HepG2 (cell line): ENCODE data around the gene CYP17A1. TPM values are rescaled to one million over a fixed set of nuclear protein-coding genes. Genes with fewer than 3 reads are reported as not detected.

Experiments used
- CREB1 ChIP-seq, 2 experiments: fragments of 450-650 bp in 1 of 2; IDR thresholded peaks; 2 replicates each; pipeline ENCODE4 v1.6.1; 2016 to 2017; ENCODE audit warnings: control low read depth in 1 of 2, mild to moderate bottlenecking in 1 of 2, missing compliant biosample characterization in 1 of 2, missing genetic modification characterization in 1 of 2
- DRAP1 ChIP-seq: IDR thresholded peaks from 2 replicates; pipeline ENCODE4 v1.6.1; 2016; ENCODE audit warnings: missing genetic modification reagents, missing compliant biosample characterization
- ELF3 ChIP-seq: IDR thresholded peaks from 2 replicates; pipeline ENCODE4 v1.6.1; 2016; ENCODE audit warnings: missing genetic modification reagents, missing compliant biosample characterization
- GFI1 ChIP-seq: sonication (generic); formaldehyde crosslinking; IDR thresholded peaks from 2 replicates; pipeline ENCODE4 v1.5.0; 2020; ENCODE audit warnings: missing genetic modification reagents, mild to moderate bottlenecking, borderline replicate concordance
- HNRNPLL ChIP-seq: fragments of 200-400 bp; formaldehyde crosslinking; IDR thresholded peaks from 2 replicates; pipeline ENCODE4 v1.6.1; 2017; ENCODE audit warnings: mild to moderate bottlenecking, low read depth, low read length; ENCODE audit not compliant: poor library complexity, severe bottlenecking
- IRF2 ChIP-seq: IDR thresholded peaks from 2 replicates; pipeline ENCODE4 v1.6.1; 2018; ENCODE audit warnings: missing genetic modification reagents, missing compliant biosample characterization
- MTF2 ChIP-seq: sonication (generic); formaldehyde crosslinking; IDR thresholded peaks from 2 replicates; pipeline ENCODE4 v1.5.0; 2020; ENCODE audit warnings: missing genetic modification reagents, borderline replicate concordance
- NCOA2 ChIP-seq: sonication (generic); formaldehyde crosslinking; IDR thresholded peaks from 2 replicates; pipeline ENCODE4 v1.8.0; 2022; ENCODE audit warnings: inconsistent platforms
- NFE2L2 ChIP-seq: fragments of 150-350 bp; IDR thresholded peaks from 2 replicates; pipeline ENCODE4 v1.6.1; 2014; ENCODE audit warnings: low read length
- NRL ChIP-seq: sonication (generic); formaldehyde crosslinking; IDR thresholded peaks from 2 replicates; pipeline ENCODE4 v1.5.0; 2020; ENCODE audit warnings: missing genetic modification reagents, mild to moderate bottlenecking, moderate library complexity, borderline replicate concordance
- PHF20 ChIP-seq: sonication (generic); formaldehyde crosslinking; IDR thresholded peaks from 2 replicates; pipeline ENCODE4 v1.5.0; 2020; ENCODE audit warnings: mild to moderate bottlenecking, missing genetic modification reagents
- SRSF9 ChIP-seq: fragments of 200-400 bp; formaldehyde crosslinking; IDR thresholded peaks from 2 replicates; pipeline ENCODE4 v1.6.1; 2018; ENCODE audit warnings: borderline replicate concordance, mild to moderate bottlenecking, low read depth, low read length; ENCODE audit not compliant: insufficient read depth, poor library complexity, severe bottlenecking
- TRIM24 ChIP-seq: sonication (generic); formaldehyde crosslinking; IDR thresholded peaks from 2 replicates; pipeline ENCODE4 v1.8.0; 2022; ENCODE audit warnings: mild to moderate bottlenecking, missing genetic modification reagents
- ZMYM4 ChIP-seq: sonication (generic); formaldehyde crosslinking; IDR thresholded peaks from 2 replicates; pipeline ENCODE4 v1.8.1; 2023; ENCODE audit warnings: mild to moderate bottlenecking, missing genetic modification reagents
- ZNF562 ChIP-seq: sonication (generic); formaldehyde crosslinking; IDR thresholded peaks from 2 replicates; pipeline ENCODE4 v1.8.0; 2022; ENCODE audit warnings: missing genetic modification reagents, borderline replicate concordance
- ZNF605 ChIP-seq: sonication (generic); formaldehyde crosslinking; IDR thresholded peaks from 2 replicates; pipeline ENCODE4 v1.8.0; 2022; ENCODE audit warnings: mild to moderate bottlenecking, missing genetic modification reagents
- ZNF761 ChIP-seq: sonication (generic); formaldehyde crosslinking; conservative IDR thresholded peaks from 2 replicates; pipeline ENCODE4 v1.4.0; 2020; ENCODE audit warnings: mild to moderate bottlenecking, missing genetic modification reagents
- polyA plus RNA-seq, 8 experiments: library from polyadenylated mRNA; depleted of rRNA in 3 of 8; stranded (reverse) in 7 of 8; unstranded in 1 of 8; fragments of >200 nt; fragmentation: Illumina TruSeq in 4 of 8; extraction: Trizol in 4 of 8; gene quantifications; 2 replicates each; pipeline versions ENCODE4 v1.2.1 to v1.2.3, GENCODE V29; 2011 to 2016; ENCODE audit warnings: low read depth in 4 of 8, missing spikeins in 1 of 8, mixed read lengths in 1 of 8; ENCODE audit not compliant: insufficient read depth in 1 of 8
- total RNA-seq, 5 experiments: library from RNA; depleted of rRNA; stranded (reverse); fragments of >200 nt; fragmentation: Illumina TruSeq; extraction: Trizol; gene quantifications; 2 replicates each; pipeline ENCODE4 v1.2.3, GENCODE V29; 2016; ENCODE audit warnings: low read depth in 1 of 5
- TF ChIP-seq, protein P1 (sequence below): sonication (generic); formaldehyde crosslinking; IDR thresholded peaks from 2 replicates; pipeline ENCODE4 v1.9.0; 2022; ENCODE audit warnings: missing genetic modification reagents, mild to moderate bottlenecking, borderline replicate concordance
- TF ChIP-seq, protein P2 (sequence below): sonication (generic); formaldehyde crosslinking; IDR thresholded peaks from 2 replicates; pipeline ENCODE4 v1.5.1; 2020; ENCODE audit warnings: mild to moderate bottlenecking, missing genetic modification reagents, borderline replicate concordance
- TF ChIP-seq, protein P3 (sequence below): sonication (generic); formaldehyde crosslinking; IDR thresholded peaks from 2 replicates; pipeline ENCODE4 v1.5.0; 2020; ENCODE audit warnings: missing genetic modification reagents

CYP17A1 gene
- total and polyA plus RNA-seq, 2 of the 13 experiments (the other 11 are each of a cell fraction or from before 2014, with no cell fraction given): 0.13 to 1.1 TPM

DNA sequence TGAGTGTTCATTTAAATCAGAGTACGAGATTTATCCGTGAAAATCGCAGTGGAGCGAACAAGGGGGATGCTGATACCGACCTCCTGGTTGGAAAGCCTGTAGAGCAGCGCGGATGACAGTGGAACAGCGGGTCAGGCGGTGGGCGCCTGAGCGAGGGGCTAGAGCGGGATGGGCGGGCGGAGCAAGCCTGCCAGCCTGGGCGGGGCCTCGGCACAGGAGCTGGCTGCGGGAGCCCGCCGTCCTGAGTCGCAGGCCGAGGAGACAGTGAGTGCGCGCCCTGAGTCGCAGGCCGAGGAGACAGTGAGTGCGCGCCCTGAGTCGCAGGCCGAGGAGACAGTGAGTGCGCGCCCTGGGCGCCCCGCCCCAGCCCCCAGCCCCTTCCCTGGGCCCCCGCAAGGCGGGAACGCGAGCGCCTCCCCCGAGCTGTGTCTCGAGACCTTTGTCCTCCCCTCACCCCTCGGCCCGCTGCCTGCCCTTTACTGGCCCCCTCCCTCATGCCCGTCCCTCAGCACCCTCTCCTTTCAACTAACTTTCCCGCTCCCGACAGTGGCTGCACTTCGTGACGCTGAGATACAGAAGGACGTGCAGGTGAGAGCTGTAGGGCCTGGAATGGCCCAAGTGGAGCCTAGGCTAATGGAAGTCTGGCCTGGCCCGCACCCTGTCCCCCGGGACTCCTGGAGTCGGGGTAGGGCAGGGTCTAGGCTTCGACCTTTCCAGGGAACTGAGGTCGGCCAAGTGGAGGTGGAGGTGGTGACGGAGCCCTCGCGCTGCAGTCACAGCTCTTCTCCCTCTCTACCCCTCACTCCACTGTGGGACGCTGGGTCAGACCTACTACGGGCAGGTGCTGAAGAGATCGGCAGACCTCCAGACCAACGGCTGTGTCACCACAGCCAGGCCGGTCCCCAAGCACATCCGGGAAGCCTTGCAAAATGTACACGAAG is 32.3 kb upstream of the CYP17A1 start, which contains the start of gene AS3MT (continued):
- TF ChIP-seq NCOA2 (CRISPR knock-in tag) (no peak), IRF2 (CRISPR knock-in tag) (0 out of 2 replicates have a peak, but pooled peaks have one; percentile 13), SRSF9 (no peak), MTF2 (CRISPR knock-in tag) (no peak), NRL (CRISPR knock-in tag) (no peak; the same call in 1 of the 2 replicates), ZNF605 (CRISPR knock-in tag) (peak; percentile 49; the same call in 1 of the 2 replicates), DRAP1 (CRISPR knock-in tag) (no peak), CREB1 (IDR thresholded peaks at IDR 0.05) (no peak), CREB1 (CRISPR knock-in tag; IDR thresholded peaks at IDR 0.05) (no peak), HNRNPLL (peak; percentile 51), NFE2L2 (no peak), GFI1 (CRISPR knock-in tag) (peak; percentile 45; the same call in 1 of the 2 replicates), ZMYM4 (CRISPR knock-in tag) (peak; percentile 54; the same call in 1 of the 2 replicates), TRIM24 (CRISPR knock-in tag) (0 out of 2 replicates have a peak, but pooled peaks have one; percentile 41), ZNF761 (CRISPR knock-in tag) (peak; percentile 48; the same call in 1 of the 2 replicates), PHF20 (CRISPR knock-in tag) (no peak), ZNF562 (CRISPR knock-in tag) (no peak), ELF3 (CRISPR knock-in tag) (no peak)
- TF ChIP-seq, protein P1, sequence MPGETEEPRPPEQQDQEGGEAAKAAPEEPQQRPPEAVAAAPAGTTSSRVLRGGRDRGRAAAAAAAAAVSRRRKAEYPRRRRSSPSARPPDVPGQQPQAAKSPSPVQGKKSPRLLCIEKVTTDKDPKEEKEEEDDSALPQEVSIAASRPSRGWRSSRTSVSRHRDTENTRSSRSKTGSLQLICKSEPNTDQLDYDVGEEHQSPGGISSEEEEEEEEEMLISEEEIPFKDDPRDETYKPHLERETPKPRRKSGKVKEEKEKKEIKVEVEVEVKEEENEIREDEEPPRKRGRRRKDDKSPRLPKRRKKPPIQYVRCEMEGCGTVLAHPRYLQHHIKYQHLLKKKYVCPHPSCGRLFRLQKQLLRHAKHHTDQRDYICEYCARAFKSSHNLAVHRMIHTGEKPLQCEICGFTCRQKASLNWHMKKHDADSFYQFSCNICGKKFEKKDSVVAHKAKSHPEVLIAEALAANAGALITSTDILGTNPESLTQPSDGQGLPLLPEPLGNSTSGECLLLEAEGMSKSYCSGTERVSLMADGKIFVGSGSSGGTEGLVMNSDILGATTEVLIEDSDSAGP: peak; percentile 71
- TF ChIP-seq, protein P2, sequence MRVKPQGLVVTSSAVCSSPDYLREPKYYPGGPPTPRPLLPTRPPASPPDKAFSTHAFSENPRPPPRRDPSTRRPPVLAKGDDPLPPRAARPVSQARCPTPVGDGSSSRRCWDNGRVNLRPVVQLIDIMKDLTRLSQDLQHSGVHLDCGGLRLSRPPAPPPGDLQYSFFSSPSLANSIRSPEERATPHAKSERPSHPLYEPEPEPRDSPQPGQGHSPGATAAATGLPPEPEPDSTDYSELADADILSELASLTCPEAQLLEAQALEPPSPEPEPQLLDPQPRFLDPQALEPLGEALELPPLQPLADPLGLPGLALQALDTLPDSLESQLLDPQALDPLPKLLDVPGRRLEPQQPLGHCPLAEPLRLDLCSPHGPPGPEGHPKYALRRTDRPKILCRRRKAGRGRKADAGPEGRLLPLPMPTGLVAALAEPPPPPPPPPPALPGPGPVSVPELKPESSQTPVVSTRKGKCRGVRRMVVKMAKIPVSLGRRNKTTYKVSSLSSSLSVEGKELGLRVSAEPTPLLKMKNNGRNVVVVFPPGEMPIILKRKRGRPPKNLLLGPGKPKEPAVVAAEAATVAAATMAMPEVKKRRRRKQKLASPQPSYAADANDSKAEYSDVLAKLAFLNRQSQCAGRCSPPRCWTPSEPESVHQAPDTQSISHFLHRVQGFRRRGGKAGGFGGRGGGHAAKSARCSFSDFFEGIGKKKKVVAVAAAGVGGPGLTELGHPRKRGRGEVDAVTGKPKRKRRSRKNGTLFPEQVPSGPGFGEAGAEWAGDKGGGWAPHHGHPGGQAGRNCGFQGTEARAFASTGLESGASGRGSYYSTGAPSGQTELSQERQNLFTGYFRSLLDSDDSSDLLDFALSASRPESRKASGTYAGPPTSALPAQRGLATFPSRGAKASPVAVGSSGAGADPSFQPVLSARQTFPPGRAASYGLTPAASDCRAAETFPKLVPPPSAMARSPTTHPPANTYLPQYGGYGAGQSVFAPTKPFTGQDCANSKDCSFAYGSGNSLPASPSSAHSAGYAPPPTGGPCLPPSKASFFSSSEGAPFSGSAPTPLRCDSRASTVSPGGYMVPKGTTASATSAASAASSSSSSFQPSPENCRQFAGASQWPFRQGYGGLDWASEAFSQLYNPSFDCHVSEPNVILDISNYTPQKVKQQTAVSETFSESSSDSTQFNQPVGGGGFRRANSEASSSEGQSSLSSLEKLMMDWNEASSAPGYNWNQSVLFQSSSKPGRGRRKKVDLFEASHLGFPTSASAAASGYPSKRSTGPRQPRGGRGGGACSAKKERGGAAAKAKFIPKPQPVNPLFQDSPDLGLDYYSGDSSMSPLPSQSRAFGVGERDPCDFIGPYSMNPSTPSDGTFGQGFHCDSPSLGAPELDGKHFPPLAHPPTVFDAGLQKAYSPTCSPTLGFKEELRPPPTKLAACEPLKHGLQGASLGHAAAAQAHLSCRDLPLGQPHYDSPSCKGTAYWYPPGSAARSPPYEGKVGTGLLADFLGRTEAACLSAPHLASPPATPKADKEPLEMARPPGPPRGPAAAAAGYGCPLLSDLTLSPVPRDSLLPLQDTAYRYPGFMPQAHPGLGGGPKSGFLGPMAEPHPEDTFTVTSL (CRISPR knock-in tag): no peak
- TF ChIP-seq, protein P3, sequence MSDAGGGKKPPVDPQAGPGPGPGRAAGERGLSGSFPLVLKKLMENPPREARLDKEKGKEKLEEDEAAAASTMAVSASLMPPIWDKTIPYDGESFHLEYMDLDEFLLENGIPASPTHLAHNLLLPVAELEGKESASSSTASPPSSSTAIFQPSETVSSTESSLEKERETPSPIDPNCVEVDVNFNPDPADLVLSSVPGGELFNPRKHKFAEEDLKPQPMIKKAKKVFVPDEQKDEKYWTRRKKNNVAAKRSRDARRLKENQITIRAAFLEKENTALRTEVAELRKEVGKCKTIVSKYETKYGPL (CRISPR knock-in tag): no peak
